ENCODE results near the gene MPRIP.

The MPRIP gene

GRCh38 chr17:17073030-17073564 is 30.8 kb downstream of the MPRIP start:
- no peak for DNase-seq

- no peak for DNase-seq
Measured at GRCh38 chr17:17073581-17074403, 31.5 kb downstream of the MPRIP start.

- no peak for DNase-seq
Measured at GRCh38 chr17:17075125-17075781, 33.0 kb downstream of the MPRIP start.

GRCh38 chr17:17076066-17076465 is 33.8 kb downstream of the MPRIP start:
- no peak for DNase-seq

- DNase-seq, result no peak
Measured at GRCh38 chr17:17077101-17077500, 34.8 kb downstream of the MPRIP start.

GRCh38 chr17:17077861-17078732 is 35.8 kb downstream of the MPRIP start:
- no peak for DNase-seq

- no peak for DNase-seq
Measured at GRCh38 chr17:17078832-17079231, 36.6 kb downstream of the MPRIP start.

GRCh38 chr17:17079336-17079735 is 37.1 kb downstream of the MPRIP start:
- no peak for DNase-seq

GRCh38 chr17:17079761-17080160 is 37.5 kb downstream of the MPRIP start:
- peak in 1 of 2 donors; percentile 32 for DNase-seq

- no peak for DNase-seq
Measured at GRCh38 chr17:17080181-17080631, 37.9 kb downstream of the MPRIP start.

- DNase-seq, result no peak
Measured at GRCh38 chr17:17080781-17081180, 38.5 kb downstream of the MPRIP start.

- DNase-seq, result no peak
Measured at GRCh38 chr17:17081304-17081940, 39.2 kb downstream of the MPRIP start.

- DNase-seq, result no peak
Measured at GRCh38 chr17:17082878-17083277, 40.6 kb downstream of the MPRIP start.

- DNase-seq, result no peak
Measured at GRCh38 chr17:17084317-17084835, 42.1 kb downstream of the MPRIP start.

GRCh38 chr17:17084941-17085340 is 42.7 kb downstream of the MPRIP start:
- DNase-seq, result no peak

GRCh38 chr17:17086585-17086984 is 44.3 kb downstream of the MPRIP start:
- no peak for DNase-seq

GRCh38 chr17:17087424-17088015 is 45.3 kb downstream of the MPRIP start:
- DNase-seq, result no peak

GRCh38 chr17:17088086-17088485 is 45.8 kb downstream of the MPRIP start:
- no peak for DNase-seq

- DNase-seq, result no peak
Measured at GRCh38 chr17:17088541-17089525, 46.6 kb downstream of the MPRIP start.
